Activated T-cell treated with anti-CD3 and anti-CD28 coated beads for 48 hours (primary cell): ENCODE results near the gene FLRT1.

ENCODE experiments used
- DNase-seq: peaks from one replicate; pipeline ENCODE4 v3.0.0-alpha.2; 2020; ENCODE audit warnings: low read depth

FLRT1 gene

DNA sequence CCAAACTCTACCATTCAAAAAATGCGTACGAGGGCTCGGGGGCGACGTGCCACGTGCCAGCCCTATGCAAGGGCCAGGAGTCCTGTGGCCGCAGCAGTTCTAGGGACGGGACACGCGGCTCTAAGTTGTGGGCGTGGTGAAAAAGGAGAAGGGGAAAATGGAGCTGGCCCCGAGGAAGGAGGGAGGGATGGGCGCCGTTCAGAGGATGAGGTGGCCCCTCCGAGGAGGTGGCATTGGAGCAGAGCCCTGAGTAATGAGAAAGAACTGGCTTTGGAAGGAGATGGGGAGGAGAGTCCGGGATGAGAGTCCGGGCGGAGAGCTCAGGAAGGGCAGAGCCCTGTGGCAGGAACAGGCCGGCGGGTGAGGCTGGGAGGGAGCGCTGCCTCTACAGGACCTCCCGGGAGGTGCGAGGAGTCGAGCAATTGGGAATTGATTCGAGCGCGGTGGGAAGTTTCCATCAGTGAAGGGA is 28.5 kb upstream of the FLRT1 start:
- no peak for DNase-seq

DNA sequence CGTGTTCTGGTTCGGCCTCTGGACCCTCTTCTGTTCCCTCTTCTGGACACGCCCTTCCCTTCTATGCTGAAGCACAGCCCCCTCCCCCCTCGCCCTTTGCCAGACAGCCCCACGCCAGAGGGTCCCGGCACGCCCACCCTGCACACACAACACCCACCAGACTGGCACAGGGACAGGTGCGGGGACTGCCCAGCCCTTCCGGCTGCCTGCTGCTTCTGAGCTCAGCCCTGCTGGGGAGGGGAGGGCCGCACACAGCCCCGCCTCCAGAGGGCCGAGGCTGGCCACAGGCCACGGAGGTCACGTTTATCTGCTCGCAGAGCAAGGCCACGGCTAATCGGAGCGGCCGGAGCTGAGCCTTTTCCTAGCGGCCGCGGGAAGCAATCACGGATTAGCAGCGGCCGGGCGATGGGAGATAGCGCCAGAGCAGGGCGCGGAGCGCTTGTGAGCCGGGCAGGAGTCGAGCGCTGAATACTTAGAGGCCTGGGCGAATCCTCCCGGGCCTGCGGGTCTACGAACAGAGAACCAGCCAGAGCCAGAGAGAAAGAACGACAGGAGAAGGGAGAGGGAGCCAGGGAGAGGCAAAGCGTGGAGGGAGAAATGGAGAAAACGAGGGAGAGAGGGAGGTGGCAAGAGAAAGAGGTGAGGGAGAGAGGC is 28.0 kb upstream of the FLRT1 start:
- DNase-seq, result no peak

DNA sequence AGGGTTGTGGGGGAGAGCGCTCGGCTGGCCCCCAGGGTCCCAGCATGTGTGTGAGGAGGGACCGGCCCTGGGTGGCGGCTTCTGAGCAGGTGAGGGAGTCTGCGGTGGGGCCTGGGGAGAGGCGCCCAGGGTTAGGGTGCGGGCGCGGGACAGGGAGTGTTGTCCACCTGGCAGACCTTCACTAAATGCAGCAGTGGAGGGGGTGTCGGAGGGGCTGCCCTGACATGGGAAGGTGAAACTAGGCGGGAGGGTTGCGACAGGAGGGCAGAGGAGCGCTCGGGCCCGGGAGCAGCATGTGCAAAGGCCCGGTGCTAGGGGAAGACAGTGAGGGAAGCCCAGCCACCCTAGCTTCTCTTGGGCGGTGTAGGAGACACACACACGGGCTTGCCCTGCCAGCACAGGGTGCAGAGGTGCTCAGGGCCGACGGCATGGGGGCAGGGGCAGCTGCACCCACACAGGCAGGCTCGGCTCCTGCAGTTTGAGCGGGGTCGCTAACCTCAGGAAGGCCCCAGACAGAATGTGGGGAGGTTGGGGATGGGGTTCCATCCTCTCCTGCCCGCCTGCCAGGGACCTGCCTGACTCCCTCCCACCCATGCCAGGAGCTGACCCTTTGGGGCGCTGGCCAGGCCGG is 27.3 kb upstream of the FLRT1 start:
- no peak for DNase-seq

DNA sequence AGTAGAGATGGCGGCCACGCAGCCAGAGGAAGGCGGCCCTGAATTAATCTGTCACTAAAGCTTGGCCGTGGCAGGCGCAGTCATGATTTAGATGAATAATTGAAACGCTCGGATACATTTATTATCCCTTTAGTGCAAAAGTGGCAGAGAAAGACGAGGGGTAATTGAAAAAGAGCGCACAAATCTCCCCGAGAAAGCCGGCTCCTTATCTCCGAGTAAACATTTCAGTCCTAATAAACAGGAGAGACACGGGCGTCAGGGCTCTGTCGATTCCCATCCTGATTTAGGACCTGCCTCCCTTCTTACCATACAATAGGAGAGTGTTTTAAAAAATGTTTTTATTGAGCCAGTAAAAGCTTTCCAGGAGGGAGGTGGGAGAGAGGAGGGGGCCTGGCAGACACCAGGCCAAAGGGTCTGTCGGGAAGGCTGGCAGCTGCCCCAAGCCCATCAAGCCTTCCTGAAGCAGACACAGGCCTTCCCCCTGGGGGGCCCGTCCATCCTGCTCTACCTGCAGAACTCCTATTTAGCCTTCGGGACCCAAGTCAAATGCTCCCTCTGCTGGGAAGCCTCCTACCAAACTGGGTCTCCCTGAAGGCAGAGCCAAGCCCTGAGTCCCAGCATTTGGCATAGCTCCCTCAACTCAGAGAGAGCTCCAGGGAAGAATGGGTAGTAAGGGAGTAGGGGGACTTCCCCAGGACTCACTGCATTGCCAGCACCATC is 26.7 kb upstream of the FLRT1 start:
- no peak for DNase-seq

DNA sequence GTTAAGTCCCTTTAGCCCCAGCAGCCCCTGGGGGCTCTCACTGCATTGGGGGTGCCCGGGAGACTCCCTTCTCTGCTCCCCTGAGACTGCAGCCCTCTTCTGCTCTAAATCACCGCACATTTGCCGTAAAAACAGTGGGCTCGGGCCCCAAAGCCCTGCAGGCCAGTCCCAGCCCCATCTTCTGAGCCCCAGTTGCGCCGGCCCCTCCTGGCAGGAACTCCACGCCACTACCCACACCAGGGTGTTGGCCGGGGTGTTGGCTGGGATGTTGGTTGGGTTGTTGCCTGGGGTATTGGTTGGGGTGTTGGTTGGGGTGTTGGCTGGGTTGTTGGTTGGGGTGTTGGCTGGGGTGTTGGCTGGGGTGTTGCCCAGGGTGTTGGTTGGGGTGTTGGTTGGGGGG is 26.0 kb upstream of the FLRT1 start:
- DNase-seq, result no peak

DNA sequence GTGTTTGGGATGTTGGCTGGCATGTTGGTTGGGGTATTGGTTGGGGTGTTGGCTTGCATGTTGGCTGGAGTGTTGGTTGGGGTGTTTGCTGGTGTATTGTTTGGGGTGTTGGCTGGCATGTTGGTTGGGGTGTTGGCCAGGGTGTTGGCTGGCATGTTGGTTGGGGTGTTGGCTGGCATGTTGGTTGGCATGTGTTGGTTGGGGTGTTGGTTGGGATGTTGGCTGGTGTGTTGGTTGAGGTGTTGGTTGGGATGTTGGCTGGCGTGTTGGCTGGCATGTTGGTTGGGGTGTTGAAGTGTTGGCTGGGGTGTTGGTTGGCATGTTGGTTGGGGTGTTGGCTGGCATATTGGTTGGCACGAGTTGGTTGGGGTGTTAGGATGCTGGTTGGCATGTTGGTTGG is 24.9 kb upstream of the FLRT1 start:
- no peak for DNase-seq

DNA sequence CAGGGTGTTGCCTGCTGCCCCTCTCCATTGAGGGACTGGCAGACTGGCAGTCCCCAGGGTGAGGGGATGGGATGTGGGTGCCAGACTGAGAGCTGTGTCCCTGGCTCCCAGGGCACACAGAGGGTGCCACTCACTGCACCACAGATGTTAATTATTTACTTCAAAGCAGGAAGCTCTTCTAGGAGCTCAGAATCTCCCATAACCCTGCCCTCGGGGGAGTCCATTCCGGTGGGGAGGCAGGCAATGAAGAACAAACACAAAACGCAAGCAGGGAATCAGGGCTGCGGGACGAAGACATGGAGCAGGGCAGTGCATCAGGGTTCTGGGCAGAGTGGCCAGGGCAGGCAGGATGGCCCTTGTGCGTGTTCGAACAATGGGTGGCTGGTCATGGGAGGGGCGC is 24.4 kb upstream of the FLRT1 start:
- DNase-seq, result no peak

DNA sequence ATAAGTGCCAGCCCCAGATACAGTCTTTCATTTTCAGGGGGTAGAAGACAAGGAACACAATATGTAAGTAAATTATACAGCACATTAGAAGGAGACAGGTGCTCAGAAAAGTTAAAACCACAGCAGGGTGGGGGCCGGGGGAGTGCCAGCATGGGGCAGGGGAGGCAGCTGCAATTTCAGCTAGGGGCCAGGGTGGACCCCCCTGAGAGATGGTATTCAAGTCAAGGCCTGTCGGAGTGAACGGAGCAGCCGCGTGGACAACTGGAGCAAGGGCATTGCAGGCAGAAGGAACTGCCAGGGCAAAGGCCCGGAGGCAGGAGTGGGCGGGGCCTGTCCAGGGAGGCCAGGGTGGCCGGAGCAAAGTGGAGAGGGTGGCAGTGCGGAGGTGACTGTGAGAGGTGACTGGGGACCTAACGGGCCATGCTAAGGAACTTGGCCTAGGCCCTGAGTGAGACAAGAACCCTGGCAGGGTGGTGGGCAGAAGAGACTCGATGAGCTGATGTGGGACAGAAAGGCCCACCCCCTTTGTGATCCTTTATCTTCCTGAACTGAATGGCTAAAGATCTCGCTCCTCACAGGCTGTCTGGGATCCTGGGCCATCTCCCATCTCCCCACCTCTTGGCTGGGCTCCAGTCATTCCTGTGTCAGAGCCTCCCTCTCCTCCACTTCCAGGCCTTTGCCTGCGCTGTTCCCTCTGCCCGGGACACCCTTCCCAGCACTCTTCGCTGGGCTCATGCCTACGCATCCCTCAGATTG is 22.4 kb upstream of the FLRT1 start:
- no peak for DNase-seq

DNA sequence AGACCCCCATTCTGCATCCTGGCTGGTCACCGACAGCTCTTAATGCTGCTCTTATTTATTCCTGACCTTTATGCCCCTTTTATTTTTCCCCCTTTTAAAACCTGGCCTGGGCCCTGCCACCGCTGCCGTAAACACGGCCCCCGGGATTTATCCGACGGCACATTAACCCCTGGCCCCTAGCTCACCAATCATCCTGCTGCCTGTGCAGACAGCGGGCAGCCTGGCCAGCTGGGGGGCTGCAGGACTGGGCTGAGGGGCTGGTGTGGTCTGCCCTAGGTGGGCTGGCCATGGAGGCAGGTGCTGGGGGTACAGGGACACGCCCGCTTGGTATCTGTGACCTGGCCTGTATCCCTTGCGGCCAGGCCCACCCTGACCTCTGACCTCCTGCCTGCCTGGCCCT is 21.4 kb upstream of the FLRT1 start:
- DNase-seq, result no peak

DNA sequence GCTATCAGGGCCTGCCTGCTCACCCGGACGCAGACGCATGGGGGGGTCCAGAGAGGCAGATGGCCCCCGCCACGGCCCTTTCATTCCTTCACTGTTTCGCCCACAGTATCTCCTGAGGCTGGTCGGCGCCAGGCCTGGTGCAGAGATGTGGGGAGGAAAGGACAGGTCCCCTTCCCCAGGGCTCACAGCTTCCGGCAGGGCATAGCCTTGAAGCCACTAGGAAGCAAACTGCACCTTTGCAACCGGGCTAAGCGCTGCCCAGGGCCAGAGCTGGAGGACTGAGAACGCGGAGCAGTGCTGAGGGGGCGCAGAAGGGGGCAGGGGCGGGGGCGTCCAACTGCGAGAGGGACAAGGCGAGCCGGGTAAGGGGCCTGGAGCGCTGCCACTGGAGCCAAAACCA is 20.2 kb upstream of the FLRT1 start:
- DNase-seq, result no peak

DNA sequence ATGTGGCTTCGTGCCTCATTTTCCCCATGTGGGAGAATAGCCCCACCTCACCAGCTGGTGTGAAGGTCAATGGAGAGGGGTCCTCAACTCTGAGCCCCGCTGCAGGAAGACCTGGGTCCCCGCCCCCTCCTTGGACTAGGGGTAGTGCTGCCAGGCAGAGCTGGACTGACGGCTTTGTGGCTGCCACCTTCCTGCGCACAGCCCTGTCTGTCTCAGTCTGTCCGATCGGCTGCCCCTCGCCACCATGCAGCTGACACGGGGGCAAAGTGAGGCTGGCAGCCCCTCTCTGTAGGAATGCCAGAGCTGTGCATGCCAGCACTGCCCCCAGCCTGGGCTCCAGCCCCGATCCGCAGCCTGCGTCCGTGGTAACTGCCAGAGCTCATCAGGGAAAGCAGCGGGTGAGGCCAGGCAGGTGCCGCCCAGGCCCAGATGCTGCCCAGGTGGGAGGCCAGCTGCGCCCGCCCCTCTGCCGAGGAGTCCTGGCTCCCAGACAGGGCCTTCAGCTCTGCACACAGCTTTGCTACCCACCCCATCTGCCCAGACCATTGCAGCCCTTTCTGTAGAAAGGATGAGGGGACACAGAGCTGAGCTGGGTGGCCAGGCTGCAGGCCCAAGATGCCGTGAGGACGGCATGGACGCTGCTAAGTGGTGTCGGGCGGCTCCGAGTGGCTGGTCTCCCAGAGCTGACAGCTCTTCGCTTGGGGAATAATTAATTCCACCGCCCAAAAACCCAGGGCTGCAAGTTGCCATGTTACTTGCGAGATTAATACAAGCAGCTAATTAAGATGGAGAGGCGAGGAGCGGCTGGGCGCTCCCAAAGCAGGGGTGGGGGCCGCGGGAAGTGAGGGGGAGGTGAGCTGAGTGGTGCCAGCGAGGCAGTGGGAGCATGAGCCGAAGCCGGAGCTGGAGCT is 19.5 kb upstream of the FLRT1 start:
- no peak for DNase-seq

DNA sequence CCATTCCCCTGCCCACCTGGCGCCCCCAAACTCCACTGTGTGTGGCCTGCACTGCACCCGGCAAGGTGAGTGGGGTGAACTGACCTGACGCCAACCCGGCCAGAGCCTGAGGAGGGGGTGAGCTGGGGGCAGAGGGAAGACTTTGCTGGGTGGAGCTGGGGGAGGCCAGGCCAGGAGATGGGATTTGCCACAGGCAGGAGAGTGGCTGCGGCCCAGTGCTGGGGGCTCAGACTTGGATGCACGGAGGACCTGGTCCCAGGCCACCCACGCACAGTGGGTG is 17.8 kb upstream of the FLRT1 start:
- DNase-seq, result no peak

DNA sequence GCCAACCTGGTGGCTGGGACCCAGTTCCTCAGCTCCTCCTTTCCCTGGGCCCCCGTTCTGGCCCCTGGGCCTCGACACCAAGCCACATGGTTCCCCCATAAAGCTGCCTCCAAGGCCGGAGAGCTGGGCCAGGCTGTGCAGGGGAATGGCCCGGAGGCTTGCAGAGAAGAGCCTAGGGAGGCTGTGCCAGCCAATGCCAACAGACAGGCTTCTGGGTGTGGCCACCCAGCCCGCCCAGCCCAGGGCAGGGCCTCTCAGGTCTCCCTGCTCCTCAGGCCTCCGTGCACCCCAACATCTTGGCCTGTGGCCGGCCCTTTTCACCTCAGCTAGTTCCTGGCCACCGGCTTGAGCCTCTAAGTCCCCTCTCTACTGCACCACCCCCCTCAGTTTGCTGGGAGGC is 17.4 kb upstream of the FLRT1 start:
- no peak for DNase-seq

DNA sequence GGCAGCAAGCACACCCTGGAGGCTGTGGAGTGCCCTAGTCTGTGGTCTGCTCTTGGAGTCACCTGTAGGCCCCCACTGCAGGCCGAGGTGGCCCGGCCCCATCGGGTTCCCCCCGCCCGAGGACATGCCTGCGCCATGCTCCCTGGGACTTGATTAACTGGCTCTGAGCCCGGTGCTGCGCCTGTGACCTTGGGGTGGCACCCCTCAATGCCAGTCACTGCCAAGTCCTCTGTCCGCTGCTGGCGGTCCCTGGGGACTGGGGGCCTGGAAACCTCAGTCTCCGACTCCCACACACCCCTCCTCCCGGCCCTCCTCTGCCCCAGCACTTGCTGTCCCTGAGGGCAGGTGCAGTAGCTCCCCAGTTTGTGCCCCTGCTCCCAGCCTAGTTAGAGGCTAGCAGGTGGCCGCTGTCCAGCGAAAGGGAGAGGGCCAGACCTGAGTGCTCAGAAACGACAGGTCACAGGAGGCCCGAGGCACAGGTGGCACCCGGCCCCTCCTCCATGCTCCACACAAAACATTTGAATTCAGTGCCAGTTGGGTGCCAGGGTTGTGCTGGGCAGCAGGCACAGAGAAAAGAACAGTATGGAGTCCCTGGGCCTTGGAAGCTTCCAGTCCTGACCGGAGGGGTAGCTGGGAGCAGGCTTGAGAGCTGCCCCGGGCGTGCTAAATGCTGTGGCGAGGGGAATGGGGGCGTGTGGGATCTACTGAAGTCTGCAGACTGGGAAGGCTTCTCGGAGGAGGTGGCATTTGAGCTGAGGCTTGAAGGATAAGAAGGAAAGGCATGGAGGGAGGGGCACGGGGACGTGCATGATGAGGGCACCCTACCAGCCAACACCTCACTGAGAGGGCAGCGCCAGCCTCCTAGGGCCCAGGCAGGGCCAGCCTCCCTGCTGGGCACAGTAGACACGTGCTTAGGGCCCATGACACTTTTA is 16.4 kb upstream of the FLRT1 start:
- no peak for DNase-seq

DNA sequence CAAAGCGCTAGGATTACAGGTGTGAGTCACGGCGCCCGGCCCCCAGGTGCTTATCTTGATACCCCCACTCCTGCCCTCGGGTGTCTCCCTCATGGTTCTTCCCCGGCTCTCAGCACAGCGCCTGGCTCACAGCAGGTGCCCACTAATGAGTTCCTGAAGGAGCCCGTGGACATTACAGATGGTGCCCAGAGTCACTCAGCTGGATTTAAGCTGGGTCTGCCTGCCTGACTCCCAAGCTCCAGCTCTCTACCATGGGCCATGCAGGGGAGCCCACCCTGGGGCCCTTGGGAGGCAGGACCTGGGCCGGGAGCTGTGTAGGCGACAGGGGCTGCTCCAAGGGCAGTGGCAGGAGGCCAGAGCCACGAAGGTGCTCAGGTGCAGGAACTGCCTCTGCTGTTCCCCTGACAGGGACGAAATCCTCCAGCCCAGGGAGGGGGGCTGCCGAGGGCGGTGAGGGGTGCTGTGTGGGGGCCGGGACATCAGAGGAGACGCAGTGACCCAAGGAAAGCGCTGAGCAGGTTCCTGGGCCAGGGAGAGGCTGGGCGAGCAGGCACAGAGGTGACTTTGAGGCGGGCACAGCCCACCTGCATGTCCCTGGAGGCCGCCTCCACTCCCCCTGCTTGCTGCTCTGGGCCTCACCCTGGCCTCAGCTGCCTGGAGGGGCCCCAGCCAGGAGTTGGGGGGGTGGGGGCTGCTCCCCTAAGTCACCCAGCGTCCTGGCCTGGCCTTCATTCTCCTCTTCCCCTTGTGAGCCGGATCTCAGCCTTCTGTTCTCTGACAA is 14.6 kb upstream of the FLRT1 start:
- no peak for DNase-seq

DNA sequence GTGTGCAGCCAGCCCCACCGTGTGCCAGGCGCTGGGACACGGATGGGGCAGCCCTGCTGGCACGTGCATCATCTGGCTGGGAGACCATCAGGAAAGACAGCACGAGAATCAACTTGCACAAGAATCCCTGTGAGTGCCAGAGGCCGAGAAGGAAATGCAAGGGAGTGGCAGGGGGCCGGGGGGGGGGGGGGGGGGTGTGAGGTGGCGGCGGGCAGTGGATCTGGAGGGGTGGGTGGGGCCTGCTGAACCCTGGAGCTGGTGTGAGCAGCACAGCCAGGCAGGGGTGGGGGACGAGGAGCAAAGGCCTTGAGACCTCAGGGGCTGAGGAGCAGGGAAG is 14.0 kb upstream of the FLRT1 start:
- DNase-seq, result no peak

DNA sequence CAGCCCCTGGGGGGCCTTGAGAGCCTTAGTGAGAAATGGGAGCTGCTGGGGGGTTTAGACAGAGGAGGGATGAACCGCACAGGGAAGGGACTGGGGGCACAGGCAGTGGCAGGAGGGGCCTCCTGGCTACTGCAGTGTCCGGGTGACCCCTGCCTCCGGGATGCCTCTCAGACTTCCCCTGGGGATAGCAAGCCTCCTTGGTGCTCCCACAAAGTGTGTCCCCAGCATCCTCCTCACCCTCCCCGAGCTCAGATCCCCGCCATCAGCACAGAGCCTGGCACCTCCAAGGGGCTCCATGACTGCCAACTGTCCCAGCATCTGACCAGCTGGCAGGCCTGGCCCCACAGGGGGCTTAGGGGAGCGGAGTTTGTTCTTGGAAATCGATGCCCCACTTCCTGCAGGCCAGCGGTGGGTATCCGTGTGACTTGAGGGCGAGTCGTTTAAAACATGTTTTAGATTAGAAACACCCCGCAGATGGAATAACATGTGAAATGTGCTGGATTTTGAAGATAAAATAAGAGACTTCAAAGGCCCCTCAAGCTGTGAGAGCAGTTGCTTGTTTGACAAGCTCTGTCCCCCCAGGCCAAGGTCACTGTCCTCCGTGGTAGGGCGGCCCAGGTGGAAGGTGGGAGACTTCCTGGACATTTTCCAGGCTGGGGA is 13.5 kb upstream of the FLRT1 start:
- no peak for DNase-seq

DNA sequence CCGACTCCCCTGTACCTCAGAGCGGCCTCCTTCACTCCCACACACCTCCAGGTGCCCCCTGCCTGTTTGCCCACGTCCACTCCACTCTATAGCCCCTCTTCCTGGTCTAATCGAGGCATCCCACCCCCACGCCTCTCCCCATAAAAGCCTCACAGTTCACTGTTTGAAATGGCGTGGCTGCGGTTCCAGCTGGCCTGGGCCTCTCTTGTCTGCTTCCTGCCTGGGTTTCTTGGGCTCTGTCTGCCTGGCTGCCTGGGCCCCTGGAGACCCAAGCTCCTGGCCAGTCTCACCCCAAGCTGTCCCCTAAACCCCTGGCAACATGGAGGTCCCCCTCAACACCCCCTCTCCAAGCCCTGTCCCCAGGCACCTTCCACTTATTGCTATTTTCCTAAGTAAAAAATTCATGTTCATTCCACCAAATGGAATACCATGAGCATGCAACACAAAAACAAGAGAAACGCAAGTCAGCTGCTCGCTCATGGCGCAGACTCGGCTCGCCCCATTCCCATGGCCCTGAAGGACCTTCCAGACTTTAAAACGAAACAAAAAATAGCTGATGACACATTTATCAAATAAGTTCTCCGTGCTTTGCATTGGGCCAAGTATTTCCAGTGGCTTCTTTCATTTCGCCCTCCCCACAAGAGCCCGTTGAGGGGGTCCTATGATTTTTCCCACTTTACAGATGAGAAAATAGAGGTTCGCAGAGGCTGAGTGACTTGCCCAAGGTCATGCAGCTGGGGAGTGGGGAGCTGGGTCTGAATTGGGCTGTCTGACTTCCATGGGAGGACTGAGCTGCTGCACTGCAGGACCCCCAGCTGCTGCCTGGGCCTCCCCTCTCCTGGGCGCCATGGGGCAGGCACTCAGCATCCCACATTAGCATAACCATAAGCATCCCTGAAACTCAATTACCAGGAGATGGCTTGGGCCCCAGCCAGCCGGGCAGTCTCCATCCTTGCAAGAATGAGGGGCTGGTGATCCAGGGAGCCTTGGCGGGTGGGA is 11.7 kb upstream of the FLRT1 start:
- DNase-seq, result no peak
